Brain microvascular endothelial cell (primary cell): Measurements from ENCODE around the gene FGF3.

Experiments used
- DNase-seq: peaks from one replicate; pipeline ENCODE4 v3.0.0-alpha.2; 2020
- H3K27ac ChIP-seq: fragments of 250-450 bp; sonication (Bioruptor Pico); 2 replicates; pipeline ENCODE4 v1.5.1; 2020; ENCODE audit warnings: mild to moderate bottlenecking, moderate library complexity
- H3K27me3 ChIP-seq: fragments of 250-450 bp; sonication (Bioruptor Pico); replicated peaks from 2 replicates; pipeline ENCODE4 v1.5.1; 2020; ENCODE audit warnings: mild to moderate bottlenecking
- H3K36me3 ChIP-seq: fragments of 250-450 bp; sonication (Bioruptor Pico); replicated peaks from 2 replicates; pipeline ENCODE4 v1.5.1; 2020; ENCODE audit warnings: mild to moderate bottlenecking
- H3K4me3 ChIP-seq: 2 replicates; pipeline ENCODE4 v1.5.1; 2011; ENCODE audit warnings: low read depth, mild to moderate bottlenecking, control low read depth, low read length, moderate library complexity
- CTCF ChIP-seq: IDR thresholded peaks from 2 replicates; pipeline ENCODE4 v1.5.1; 2011; ENCODE audit warnings: low read depth, mild to moderate bottlenecking, moderate library complexity, low read length, control low read depth, inconsistent platforms; ENCODE audit errors: missing control alignments
- in situ Hi-C: cut with HindIII; loops from 2 replicates; pipeline ENCODE4 v1.10.0; 2017; ENCODE audit warnings: low sequenced_read_pairs, low pct_ligation_motif_present

Gene FGF3

GRCh38 chr11:69818231-69818602 is 999 bp downstream of the FGF3 start:
- DNase-seq, result no peak
- no peak overlapping the region for H3K4me3 ChIP-seq
- TF ChIP-seq CTCF, result no peak
- H3K36me3 ChIP-seq, result no peaks in the 10 kb centered on the region
- H3K27me3 ChIP-seq, result peaks cover 80% of the 10 kb centered on the region
- in situ Hi-C loops, result no loop called here
- no peak overlapping the region for H3K27ac ChIP-seq

GRCh38 chr11:69817265-69818230 is 1.7 kb downstream of the FGF3 start:
- TF ChIP-seq CTCF, result no peak
- no peaks in the 10 kb centered on the region for H3K36me3 ChIP-seq
- H3K27me3 ChIP-seq, result peaks cover 74% of the 10 kb centered on the region
- in situ Hi-C loops, result no loop called here
- H3K27ac ChIP-seq, result no peak overlapping the region
- DNase-seq, result no peak
- no peak overlapping the region for H3K4me3 ChIP-seq

GRCh38 chr11:69816671-69817070 is 2.5 kb downstream of the FGF3 start:
- Histone ChIP-seq H3K36me3 (no peaks in the 10 kb centered on the region), H3K4me3 (no peak overlapping the region), H3K27me3 (peaks cover 65% of the 10 kb centered on the region), H3K27ac (no peak overlapping the region)
- TF ChIP-seq CTCF, result no peak
- no peak for DNase-seq
- in situ Hi-C loops, result no loop called here

GRCh38 chr11:69815973-69816372 is 3.2 kb downstream of the FGF3 start:
- Histone ChIP-seq H3K27ac (no peak overlapping the region), H3K27me3 (peaks cover 58% of the 10 kb centered on the region), H3K36me3 (no peaks in the 10 kb centered on the region), H3K4me3 (no peak overlapping the region)
- TF ChIP-seq CTCF, result no peak
- in situ Hi-C loops, result no loop called here
- DNase-seq, result no peak

- H3K36me3 ChIP-seq, result no peaks in the 10 kb centered on the region
- TF ChIP-seq CTCF, result no peak
- H3K4me3 ChIP-seq, result no peak overlapping the region
- H3K27me3 ChIP-seq, result peaks cover 49% of the 10 kb centered on the region
- no peak for DNase-seq
- in situ Hi-C loops, result no loop called here
- no peak overlapping the region for H3K27ac ChIP-seq
Observed at GRCh38 chr11:69814902-69815301, 4.3 kb downstream of the FGF3 start.
